Measurements from ENCODE around the gene TTLL8.

GRCh38 chr22:50056214-50056972, 1.7 kb downstream of the TTLL8 start:
- no peak for TF ChIP-seq TAF1 (conservative IDR thresholded peaks at IDR 0.05)
- TF ChIP-seq, protein P1, sequence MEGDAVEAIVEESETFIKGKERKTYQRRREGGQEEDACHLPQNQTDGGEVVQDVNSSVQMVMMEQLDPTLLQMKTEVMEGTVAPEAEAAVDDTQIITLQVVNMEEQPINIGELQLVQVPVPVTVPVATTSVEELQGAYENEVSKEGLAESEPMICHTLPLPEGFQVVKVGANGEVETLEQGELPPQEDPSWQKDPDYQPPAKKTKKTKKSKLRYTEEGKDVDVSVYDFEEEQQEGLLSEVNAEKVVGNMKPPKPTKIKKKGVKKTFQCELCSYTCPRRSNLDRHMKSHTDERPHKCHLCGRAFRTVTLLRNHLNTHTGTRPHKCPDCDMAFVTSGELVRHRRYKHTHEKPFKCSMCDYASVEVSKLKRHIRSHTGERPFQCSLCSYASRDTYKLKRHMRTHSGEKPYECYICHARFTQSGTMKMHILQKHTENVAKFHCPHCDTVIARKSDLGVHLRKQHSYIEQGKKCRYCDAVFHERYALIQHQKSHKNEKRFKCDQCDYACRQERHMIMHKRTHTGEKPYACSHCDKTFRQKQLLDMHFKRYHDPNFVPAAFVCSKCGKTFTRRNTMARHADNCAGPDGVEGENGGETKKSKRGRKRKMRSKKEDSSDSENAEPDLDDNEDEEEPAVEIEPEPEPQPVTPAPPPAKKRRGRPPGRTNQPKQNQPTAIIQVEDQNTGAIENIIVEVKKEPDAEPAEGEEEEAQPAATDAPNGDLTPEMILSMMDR (IDR thresholded peaks at IDR 0.05; ENCODE audit: low read depth, low read length, missing input control): no peak
- TF ChIP-seq, protein P2, sequence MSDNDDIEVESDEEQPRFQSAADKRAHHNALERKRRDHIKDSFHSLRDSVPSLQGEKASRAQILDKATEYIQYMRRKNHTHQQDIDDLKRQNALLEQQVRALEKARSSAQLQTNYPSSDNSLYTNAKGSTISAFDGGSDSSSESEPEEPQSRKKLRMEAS (IDR thresholded peaks at IDR 0.05): no peak
- no peak for TF ChIP-seq YY1 (IDR thresholded peaks at IDR 0.05)
